Retinal pigment epithelial cell (primary cell): ENCODE data around the gene TSPEAR.

Source experiments
- DNase-seq: peaks from one replicate; pipeline ENCODE4 v3.0.0-alpha.2; 2010; ENCODE audit warnings: low read depth
- H3K4me3 ChIP-seq: 2 replicates; pipeline ENCODE4 v1.5.1; 2011; ENCODE audit warnings: mild to moderate bottlenecking, low read length, control low read depth, moderate library complexity
- CTCF ChIP-seq: conservative IDR thresholded peaks from 2 replicates; pipeline ENCODE4 v1.5.1; 2011; ENCODE audit warnings: low read depth, low read length, control low read depth, inconsistent platforms

Gene TSPEAR

GRCh38 chr21:44756423-44757185 lies 45.2 kb upstream of the TSPEAR start:
- no peak for TF ChIP-seq CTCF
- H3K4me3 ChIP-seq, result no peak overlapping the region
- DNase-seq, result no peak

- peak; percentile 17 for TF ChIP-seq CTCF
- no peak overlapping the region for H3K4me3 ChIP-seq
- no peak for DNase-seq
These were observed 43.9 kb upstream of the TSPEAR start for GRCh38 chr21:44755227-44755626.

- no peak for DNase-seq
- no peak for TF ChIP-seq CTCF
- H3K4me3 ChIP-seq, result no peak overlapping the region
These were observed 42.0 kb upstream of the TSPEAR start for GRCh38 chr21:44753357-44753756.

- no peak overlapping the region for H3K4me3 ChIP-seq
- DNase-seq, result no peak
- TF ChIP-seq CTCF, result no peak
These were observed 41.4 kb upstream of the TSPEAR start for GRCh38 chr21:44752671-44753235.

GRCh38 chr21:44751799-44752636 lies 40.6 kb upstream of the TSPEAR start:
- TF ChIP-seq CTCF, result no peak
- no peak for DNase-seq
- H3K4me3 ChIP-seq, result no peak overlapping the region

- TF ChIP-seq CTCF, result no peak
- no peak for DNase-seq
- H3K4me3 ChIP-seq, result no peak overlapping the region
These were observed 39.9 kb upstream of the TSPEAR start for GRCh38 chr21:44751186-44751798.
